ENCODE data around the gene ANK3. TPM values are rescaled to one million over a fixed set of nuclear protein-coding genes. Genes with fewer than 3 reads are reported as not detected.

Gene ANK3
- total RNA-seq, 1 experiment from 2014 or later, result 69.6 TPM

- H3K9me3 Mint-ChIP-seq, result peaks cover 13% of the 10 kb centered on the region
- no peaks in the 10 kb centered on the region for H3K36me3 Mint-ChIP-seq
- no peak overlapping the region for H3K4me3 Mint-ChIP-seq
- peaks cover 17% of the 10 kb centered on the region for H3K4me1 Mint-ChIP-seq
- ATAC-seq, result no peak
- no peak for DNase-seq (ENCODE audit: low spot score)
- CTCF ChIA-PET, result no interaction called here
- no peaks in the 10 kb centered on the region for H3K27me3 Mint-ChIP-seq (ENCODE audit: low read depth)
- POLR2A ChIA-PET, result no interaction called here
- H3K27ac Mint-ChIP-seq, result no peak overlapping the region; the same call in 1 of the 2 replicates
- TF ChIP-seq PRRX2 (CRISPR knock-in tag; IDR thresholded peaks at IDR 0.05), result no peak
- no peak for TF ChIP-seq PRDM15 (CRISPR knock-in tag; IDR thresholded peaks at IDR 0.05)
- TF ChIP-seq NR2C2 (CRISPR knock-in tag; IDR thresholded peaks at IDR 0.05), result no peak
- no peak for TF ChIP-seq ATF6 (CRISPR knock-in tag; IDR thresholded peaks at IDR 0.05)
- TF ChIP-seq GTF2I (CRISPR knock-in tag; conservative IDR thresholded peaks at IDR 0.05), result no peak
- TF ChIP-seq OVOL2 (CRISPR knock-in tag; IDR thresholded peaks at IDR 0.05; ENCODE audit: borderline replicate concordance), result no peak
- TF ChIP-seq MYBL2 (CRISPR knock-in tag; IDR thresholded peaks at IDR 0.05), result no peak
- TF ChIP-seq, protein P1, sequence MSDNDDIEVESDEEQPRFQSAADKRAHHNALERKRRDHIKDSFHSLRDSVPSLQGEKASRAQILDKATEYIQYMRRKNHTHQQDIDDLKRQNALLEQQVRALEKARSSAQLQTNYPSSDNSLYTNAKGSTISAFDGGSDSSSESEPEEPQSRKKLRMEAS (CRISPR knock-in tag; IDR thresholded peaks at IDR 0.05), result no peak
- TF ChIP-seq NR1H2 (CRISPR knock-in tag; IDR thresholded peaks at IDR 0.05), result no peak
- TF ChIP-seq GRHL2 (CRISPR knock-in tag; IDR thresholded peaks at IDR 0.05; ENCODE audit: insufficient replicate concordance, severe bottlenecking), result no peak
- TF ChIP-seq PREB (CRISPR knock-in tag; IDR thresholded peaks at IDR 0.05; ENCODE audit: borderline replicate concordance), result no peak
- no peak for TF ChIP-seq SP1 (CRISPR knock-in tag; conservative IDR thresholded peaks at IDR 0.05)
- TF ChIP-seq ATF3 (CRISPR knock-in tag; conservative IDR thresholded peaks at IDR 0.05), result no peak
- no peak for TF ChIP-seq ARID4B (CRISPR knock-in tag; IDR thresholded peaks at IDR 0.05; ENCODE audit: borderline replicate concordance)
- no peak for TF ChIP-seq ZNF263 (CRISPR knock-in tag; IDR thresholded peaks at IDR 0.05; ENCODE audit: low read depth)
These were observed 112.0 kb downstream of the ANK3 start for GRCh38 chr10:60277656-60278055.

All from WTC11 (cell line).